ENCODE results near the gene ITPR1.

Gene ITPR1

DNA sequence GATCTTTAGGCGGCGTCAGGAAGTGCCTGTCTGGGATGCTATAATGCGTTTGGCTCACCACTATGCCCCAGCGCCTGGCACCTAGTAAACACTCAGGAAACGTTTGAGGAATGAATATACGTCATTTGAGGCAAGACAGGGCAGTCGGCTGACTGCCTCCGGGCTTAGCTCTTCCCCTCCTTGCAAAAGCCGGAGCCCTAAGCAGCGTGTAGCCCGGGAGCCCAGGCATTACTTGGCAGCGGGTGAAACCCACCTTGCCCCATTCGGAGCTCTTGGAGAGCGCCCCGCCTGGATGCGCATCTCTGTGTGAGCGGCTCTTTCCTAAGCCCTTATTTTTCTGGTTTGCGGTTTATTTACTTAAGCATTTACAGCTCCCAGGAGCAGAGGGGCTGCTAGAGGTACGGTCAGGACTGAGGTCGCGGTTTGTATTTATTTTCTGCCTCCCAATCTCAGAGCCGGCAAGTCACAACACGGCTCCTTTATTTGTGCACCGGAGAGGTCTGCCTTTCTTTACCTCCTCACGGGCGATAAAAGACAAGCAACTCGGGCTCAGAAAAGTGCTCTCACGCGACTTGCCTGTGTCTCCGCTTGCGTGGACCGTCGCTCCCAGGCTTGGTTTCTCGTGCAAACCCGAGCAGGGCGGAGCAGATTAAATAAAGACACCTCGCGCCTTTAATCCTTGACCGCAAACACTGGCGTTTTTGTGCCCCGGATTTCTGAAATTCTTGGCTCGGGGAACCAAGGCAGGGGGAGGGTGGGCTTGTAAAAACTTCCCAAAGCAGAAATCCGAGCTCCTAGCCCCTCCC, 737 bp upstream of the ITPR1 start:
- peak; percentile 51 for DNase-seq

DNA sequence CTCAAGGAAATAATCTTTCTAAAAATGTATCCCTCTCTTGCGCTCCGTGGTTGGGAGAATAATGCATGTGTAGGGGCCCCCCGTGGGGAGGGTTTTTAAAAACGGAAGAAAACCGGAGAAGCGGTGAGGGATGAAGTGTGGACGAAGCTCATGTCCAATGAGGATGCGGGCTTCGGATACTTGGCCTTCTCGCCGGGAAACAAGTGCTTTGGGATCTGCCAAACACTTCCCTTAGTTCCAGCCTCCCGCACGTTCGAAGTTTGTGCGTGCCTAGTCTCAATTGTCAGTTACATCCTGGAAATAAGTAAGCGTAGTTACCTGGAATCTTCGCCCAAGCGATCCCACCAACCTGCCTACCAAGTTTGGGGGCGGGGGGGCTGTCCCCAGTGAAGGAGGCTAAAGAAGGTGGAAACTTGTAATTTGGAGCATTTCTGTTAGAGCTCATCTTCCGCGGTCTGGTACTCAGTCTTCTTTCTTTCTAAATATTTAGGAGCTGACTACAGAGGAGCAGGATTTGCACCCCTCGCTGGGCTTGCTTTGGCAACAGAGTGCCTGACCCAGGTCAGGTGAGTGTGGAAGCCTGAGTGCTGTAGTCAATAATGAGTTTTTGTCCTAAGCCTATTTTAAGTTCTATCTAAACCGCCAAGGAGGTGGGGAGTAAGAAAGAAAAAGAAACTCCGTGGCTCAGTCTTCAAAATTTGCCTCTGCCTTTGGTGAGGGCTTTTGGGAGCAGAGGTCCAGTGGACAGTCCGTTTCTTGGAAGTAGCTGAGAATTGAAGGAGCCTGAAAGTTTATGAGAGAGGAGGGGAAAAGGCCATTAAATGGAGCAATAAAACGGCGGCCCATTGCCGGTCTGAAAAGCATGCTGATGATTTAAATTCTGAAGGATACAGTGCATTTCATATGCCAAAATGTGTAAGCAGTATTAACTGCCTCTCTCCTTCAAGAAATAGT, 1.1 kb downstream of the ITPR1 start:
- DNase-seq, result no peak

DNA sequence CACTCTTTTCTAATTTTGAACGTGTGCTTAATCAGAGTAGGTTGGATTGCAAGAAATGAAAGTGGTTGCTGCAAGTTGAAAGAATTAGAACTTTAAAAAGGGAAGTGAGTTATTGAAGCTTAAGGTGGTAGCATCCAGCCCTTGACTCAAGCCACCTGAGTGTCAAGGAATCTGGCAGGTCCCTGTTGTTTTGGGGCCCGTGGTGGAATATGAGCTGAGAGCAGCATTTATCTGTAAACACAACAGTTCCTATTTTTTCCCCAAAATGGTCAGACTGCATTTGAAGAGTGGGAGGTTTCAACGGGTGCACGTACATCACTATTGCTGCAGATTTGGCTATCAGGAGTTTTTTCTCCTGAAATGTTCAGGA, 1.7 kb downstream of the ITPR1 start:
- no peak for DNase-seq

DNA sequence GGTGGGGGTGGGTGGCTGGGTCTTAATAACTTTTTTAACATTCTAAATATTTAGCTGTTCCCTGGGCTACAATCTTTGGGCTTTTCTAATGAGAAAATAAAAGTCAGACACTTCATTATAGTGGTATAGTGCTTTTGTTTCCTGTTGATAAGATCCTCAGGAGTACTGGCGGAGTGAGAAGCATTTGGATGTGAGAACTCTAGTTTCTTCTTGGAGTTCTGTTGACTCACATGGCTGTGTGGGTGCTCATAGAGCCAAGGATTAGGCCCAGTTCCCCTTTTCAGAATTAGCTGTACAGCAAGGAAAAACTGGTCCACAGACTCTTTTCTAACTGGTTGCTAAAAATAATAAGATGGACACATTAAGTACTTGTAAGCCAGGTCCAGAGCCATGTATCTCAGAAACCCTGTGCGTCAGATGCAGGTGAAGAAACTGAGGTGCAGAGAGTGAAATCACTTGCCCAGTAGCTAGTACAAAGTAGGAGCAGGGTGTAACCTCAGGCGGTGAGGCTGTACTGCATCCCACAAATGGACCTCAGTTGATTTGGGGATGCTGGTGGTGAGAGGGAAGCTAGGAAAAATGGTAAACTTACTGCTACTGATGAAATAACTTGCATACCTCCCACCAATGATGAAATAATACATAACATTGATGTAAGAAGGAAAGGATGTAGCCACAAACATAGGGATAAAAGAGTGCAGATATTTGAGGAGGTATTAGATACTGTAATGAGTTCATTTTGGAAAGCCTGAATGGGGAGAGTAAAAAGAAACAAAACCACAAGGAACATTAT, 2.3 kb downstream of the ITPR1 start:
- DNase-seq, result no peak

- no peak for DNase-seq
Measured at GRCh38 chr3:4496087-4496452, 2.9 kb downstream of the ITPR1 start.

DNA sequence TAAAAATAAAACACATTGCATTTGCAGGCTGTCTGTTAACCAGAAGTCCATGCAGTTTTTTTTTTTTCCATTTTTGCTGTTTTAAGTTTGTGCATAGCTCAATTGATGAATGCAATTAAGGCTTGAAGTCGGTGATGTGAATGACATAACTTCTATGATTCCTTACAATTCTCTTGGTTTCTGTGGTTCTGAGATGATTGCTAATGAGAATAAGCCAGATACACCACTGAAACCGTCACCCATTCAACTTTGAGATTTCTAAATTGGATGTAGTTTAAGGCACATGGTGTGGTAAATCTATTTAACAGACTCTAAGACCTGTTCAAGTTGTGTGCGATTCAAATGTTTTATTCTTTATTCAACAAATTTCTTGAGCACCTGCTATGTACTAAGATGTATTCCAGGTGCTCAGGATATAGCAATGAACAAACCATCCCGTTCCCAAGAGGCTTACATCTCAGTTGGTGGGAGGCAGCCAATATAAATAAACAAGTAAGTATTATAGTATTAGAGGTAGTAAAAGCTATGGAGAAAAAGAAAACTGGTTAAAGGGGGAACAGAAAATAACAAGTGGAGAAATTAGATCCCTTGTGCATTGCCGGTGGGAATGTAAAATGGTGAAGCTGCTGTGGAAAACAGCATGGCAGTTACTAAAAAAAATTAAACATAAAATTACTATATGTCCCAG, 4.0 kb downstream of the ITPR1 start:
- no peak for DNase-seq

GRCh38 chr3:4497843-4498324, 4.7 kb downstream of the ITPR1 start:
- DNase-seq, result no peak

DNA sequence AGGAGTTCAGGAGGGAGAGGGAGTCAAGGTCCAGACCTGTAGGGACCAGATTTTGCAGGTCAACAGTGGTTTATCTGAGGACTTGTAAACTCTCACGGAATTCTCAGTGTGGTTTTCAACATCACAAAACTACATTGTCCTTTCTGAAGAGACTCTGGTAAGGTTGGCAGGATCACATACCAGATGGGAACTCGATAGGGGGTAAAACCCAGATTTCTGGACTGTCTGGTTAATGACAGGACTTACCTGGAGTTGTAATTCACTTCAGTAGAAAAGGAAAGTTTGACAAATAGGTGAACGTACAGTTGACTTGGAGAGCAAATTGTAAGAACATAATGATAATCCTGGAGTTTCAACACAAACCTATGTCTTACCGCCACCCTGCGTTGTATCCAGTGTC, 5.3 kb downstream of the ITPR1 start:
- DNase-seq, result no peak

GRCh38 chr3:4501437-4501836, 8.3 kb downstream of the ITPR1 start:
- DNase-seq, result no peak

DNA sequence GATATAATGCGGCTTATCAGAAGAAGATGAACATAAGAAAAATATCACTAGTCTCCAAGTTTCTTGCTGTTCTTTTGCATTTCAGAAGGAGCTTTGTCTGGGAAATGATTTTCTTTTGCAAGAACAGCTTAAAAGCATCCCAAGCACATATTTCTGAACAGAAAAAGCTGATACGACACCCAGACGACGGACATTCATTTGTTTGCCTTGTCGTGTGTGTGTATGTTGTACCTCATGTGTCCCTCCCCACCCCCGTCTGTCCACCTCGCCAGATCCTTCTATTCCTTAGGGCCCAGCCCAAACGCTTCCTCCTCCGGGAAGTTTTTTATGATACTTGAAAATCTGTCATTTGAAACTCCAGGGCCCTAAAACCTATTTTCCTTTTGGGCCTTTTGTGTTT, 8.8 kb downstream of the ITPR1 start:
- DNase-seq, result no peak

DNA sequence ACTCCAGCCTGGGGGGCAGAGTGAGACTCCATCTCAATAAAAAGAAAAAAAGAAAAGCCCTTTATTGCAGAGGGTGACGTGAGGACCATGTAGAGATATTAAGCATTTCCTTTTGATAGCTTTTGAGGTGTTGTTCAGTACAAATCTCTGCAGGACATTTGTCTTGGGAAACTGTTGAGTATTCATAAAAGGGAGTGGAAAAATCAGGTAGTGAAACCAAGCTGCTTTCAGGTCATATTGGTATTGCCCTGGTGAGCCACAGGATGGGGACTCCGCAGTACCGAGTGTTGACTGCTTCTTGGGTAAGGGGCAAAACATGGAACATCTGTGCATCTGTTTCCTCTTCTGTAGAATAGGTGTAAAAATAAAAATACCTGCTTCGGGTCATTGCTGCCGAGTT, 9.9 kb downstream of the ITPR1 start:
- DNase-seq, result no peak

- DNase-seq, result peak; percentile 68
Measured at GRCh38 chr3:4504340-4505261, 11.5 kb downstream of the ITPR1 start.

DNA sequence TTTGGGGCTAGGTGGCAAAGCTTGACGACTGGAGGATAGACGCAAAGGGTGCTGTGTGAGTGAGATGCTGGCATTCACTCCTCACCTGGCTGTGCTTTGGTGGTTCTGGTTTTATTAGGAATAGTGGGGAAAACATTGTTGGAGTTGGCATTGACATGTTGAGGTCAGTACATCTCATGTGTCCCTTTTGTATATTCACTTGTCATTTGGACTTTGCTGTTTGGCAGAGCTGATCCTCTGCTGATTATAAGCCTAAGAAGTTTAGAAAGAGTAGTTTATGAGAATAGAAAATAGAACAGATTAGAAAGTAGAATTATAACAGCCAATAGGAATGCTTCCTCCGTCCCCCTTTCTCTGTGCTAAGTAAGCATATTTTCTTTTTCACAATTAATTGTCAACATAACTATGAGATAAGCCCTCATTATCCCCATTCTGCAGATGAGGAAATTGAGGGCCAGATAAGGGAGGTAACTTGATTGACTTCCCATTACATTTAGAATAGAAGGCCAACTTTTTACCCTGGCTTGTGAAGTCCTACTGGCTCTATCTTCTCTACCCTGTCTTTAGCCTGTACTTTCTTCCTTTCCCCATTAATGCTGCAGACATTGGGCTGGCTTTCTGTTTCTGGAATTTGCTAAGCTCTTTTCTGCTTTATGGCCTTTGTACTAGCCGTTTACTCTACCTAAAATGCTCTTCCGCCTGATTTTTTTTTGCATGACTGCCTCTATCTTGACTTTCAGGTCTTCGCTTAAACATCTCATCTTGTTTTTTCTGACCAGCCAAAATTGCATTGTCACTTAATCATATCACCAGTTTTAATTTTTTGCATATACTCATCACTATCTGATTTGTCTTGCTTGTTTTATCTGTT, 12.8 kb downstream of the ITPR1 start:
- no peak for DNase-seq

DNA sequence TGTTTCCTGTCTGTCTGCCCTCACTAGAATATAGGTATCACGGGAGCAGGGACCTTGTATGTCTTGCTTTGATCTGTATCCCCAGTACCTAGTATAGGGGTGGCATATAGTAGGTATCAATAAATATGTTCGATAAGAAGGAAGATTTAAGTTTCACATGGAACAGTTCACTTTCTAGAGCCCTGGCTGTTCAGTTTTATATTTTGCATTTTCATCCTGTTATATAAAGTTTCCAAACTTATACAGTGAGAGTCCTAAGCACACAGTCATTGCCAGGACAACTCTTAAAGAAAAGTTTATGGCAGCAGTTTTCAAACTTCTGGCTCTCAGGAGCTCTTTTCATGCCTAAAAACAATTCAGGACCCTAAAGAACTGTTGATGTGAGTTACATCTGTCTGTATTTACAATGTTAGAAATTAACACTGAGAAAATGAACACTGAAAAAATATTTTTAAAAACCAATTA, 13.4 kb downstream of the ITPR1 start:
- no peak for DNase-seq

DNA sequence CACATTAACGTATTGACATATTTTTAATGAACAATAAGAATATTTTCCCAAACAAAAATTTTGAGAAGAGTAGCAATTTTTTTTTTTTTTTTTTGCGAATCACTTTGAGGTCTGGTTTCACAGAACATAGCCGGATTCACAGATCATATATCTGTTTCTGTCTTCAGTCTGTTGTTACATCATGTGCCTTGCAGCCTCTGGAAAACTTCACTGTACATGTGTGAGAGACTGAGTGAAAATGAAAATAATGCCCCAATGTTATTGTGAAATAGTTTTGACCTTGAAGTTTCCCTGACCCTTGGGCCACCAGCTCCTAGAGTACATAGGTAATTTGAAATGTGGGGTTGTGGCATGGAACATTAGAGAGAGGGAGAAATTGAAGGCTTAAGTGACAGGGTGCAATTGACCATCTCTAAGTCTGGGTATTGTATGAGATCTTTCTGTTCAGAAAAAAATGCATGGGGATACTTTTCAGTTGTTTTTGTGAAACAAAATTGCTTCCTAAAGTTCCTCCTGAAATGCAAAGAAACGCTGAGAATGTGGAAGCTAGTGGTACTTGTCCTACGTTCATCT, 14.0 kb downstream of the ITPR1 start:
- DNase-seq, result no peak

DNA sequence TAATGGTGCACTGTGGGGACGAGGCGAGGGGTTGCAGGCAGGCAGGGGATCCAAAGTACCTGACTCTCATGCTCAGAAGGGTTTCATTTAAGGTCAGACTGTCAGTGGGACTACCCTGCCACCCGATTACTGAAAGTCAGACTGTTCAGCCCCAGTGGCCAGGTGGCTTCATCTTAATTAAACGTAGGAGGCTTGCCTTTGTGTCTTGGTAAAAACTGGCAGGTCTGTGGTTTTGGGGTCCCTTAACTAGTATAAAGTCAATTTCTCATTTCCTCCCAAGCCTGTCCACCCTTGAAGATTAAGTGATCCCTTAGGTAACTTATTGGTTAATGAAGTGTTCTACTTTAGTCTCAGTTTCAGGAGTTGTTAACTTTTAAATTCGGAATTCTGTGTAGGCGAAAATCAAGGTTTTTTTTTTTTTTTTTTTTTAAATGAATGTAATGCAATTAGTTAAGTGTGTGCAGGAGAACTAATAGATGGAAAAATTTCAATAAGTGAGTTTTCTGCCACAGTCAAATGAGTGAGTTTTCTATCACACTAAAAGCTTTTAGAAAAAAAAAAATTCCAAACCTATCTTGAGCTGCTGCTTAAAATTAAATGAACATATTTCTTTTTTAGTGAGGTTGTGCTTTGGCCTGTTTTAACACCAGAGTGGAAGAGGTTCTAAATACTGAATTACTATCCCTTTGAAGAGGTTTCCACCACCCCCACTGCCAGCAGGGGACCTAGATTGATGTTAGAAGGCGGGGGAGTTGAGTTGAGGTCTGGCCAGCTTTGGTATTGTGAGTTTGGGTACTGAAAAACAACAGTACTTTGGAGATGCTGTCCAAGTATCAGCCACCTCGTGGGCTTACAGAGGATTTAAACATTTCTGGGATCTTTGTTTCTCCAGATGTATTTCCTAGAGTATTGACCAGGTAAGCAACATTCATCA, 15.2 kb downstream of the ITPR1 start:
- no peak for DNase-seq

DNA sequence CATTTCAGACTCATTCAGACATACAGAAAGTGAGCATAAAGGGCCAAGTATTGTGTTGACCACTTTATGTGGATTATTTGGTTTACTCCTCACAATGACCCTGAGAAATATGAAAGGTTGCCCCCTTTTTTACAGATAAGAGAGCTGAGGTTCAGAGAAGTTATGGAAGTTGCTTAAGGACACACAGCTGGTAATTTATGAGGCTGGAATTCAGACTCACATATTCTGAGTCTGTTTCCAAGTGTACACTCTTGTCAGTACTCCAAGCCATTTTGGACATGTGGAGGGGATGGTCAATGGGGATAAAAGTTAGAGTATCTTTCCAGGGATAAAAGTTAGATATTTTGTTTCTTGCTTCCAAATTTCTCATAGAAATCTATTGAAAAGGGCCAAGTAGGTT, 15.9 kb downstream of the ITPR1 start:
- DNase-seq, result no peak

DNA sequence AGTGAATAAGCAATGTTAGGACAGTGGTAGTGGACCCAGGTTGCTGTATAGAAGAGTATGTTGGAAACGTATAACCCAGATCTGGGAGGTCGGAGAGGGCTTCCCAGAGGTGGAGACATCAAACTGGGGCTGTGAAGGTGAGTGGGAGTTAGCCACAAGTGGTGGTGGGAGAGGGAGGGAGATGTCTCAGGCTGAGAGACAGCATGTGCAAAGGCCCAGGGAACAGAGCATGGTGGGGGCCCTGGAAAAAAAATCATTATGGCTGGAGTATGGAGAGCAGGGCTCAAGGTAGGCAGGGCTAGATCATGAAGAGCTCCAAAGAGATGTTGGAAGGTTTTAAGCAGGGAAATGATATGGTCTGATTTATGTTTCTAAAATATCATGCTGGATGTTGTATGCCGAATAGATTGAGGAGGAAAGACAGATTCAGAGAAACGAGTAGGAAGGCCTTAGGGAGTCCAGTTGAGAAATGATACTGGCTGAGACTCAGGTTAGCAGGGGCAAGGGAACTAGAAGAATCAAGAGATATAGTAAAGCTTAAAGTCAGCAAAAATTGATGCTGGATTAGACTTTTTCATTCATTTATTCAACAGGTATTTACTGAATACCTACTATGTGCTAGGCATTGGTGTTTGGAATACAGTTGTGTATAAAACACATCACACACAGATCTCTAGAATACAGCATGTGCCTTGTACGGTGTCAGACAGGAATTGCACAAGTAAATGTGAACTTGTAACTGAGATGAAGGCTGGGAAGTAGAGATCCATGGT, 17.0 kb downstream of the ITPR1 start:
- DNase-seq, result no peak

All from CD4-positive, alpha-beta T cell treated with Interleukin-10 for 1 hour (primary cell).